GM12801 (cell line): ENCODE measurements around the gene POLR2L.

Experiments
- TF ChIP-seq, protein P1 (sequence below): IDR thresholded peaks from one replicate; pipeline ENCODE4 v1.5.1; 2011; ENCODE audit warnings: control low read depth; ENCODE audit not compliant: insufficient read length; ENCODE audit errors: extremely low read depth

POLR2L gene

DNA sequence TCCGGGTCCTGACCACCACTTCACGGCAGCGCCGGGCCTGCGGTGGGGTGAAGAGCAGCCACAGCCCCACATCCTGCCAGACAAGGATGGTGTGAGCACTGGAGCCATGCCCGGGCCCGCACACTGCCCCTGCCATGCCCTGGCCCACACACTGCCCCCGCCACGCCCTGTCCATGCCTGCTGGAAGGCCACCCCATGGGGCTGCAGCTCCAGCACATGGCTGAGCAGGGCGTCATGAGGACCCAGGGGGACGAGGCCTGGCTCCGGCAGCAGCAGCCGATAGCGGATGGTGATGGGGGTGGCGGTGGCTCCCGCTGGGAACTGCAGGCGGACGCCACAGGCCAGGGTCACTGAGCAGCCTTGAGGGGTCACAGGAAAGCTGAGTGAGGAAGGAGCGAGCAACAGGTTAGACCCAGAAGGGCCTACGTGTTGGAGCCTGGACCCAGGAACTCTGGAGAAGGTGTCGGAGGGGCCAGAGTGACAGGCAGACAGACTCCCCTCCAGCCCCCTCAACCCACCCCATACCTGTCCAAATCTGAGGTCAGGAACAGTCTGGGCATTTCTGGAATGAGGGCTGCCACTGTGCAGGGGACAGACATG lies 40.2 kb downstream of the POLR2L start:
- TF ChIP-seq, protein P1, sequence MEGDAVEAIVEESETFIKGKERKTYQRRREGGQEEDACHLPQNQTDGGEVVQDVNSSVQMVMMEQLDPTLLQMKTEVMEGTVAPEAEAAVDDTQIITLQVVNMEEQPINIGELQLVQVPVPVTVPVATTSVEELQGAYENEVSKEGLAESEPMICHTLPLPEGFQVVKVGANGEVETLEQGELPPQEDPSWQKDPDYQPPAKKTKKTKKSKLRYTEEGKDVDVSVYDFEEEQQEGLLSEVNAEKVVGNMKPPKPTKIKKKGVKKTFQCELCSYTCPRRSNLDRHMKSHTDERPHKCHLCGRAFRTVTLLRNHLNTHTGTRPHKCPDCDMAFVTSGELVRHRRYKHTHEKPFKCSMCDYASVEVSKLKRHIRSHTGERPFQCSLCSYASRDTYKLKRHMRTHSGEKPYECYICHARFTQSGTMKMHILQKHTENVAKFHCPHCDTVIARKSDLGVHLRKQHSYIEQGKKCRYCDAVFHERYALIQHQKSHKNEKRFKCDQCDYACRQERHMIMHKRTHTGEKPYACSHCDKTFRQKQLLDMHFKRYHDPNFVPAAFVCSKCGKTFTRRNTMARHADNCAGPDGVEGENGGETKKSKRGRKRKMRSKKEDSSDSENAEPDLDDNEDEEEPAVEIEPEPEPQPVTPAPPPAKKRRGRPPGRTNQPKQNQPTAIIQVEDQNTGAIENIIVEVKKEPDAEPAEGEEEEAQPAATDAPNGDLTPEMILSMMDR, result no peak

DNA sequence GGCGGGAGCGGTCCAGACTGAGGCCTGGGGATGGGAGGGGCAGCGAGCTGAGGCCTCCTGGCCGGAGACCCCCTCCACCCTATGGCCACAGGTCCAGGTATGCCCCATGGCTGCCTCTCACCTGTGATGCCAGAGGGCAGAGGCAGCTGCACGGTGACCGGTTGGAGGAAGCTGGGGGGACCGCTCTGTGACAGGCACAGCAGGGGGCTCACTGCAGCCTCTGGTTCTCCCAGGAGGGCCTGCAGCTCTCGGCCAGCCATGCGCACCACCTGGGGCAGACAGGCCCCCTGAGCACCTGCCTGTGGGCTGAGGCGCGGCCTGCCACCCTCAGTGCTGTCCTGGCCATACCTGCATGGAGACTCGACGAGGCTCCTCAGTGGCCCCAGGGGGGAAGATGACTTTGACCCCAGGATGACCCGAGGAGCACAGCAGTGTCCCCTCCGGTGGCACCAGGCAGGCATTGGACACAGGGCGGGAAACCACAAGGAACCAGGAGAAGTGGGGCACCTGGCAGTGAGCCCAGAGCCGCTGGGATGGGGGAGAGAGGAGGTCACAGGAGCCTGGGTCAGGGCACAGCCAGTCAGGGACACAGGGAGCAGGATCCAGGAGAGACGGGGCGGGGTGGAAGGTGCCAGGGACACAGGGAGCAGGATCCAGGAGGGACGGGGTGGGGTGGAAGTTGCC lies 41.1 kb downstream of the POLR2L start:
- TF ChIP-seq, protein P1, result no peak

DNA sequence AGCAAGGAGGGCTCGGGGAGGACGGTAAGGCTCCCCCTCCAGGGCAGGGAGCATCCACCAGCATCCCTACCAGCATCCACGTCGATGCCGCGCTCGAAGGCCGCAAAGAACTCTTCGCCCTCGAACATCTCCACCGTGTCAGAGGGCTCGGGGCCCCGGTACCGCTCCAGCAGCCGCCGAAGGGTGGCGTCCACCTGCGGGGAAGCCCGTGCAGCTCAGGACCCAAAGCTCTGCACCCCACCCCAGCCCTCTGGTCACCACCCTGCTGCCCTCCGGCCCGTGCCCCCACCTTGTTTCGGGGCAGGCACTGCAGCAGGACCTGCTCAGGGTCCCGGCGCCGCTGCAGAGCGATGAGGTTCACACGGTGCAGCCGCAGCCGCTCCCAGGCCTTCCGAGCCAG lies 41.9 kb downstream of the POLR2L start:
- TF ChIP-seq, protein P1, result no peak

DNA sequence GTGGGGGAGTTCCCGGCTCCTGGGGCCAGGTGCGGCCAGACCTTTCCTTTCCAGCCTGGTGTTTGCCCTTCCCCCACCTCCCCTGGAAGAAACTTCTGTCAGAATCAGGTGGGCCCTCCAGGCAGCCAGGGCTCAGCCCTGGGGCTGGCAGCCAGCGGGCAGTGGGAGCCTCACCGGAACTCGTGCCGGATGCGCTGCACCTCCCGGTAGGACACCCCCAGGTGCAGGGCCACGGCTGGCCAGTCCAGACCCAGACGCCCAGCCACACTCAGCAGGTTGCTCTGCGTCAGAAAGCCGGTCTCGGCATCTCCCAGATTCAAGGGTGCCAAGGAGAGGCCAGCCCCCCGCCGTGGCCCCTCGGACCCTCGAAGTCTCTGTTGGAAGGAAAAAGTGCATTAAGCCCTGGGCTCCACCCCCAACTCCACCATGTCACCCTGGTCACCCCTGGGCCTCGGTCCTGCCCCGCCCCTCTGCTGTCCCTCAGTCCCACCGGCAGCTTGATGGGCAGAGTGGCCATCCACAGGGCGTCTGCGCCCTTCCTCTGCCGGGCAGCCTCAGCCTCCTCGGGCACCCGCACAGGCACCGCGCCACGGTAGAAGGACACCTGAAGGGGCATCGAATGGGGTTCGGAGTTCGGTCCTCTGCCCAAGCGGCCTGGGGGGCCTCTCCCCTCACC lies 42.5 kb downstream of the POLR2L start:
- TF ChIP-seq, protein P1, result no peak

DNA sequence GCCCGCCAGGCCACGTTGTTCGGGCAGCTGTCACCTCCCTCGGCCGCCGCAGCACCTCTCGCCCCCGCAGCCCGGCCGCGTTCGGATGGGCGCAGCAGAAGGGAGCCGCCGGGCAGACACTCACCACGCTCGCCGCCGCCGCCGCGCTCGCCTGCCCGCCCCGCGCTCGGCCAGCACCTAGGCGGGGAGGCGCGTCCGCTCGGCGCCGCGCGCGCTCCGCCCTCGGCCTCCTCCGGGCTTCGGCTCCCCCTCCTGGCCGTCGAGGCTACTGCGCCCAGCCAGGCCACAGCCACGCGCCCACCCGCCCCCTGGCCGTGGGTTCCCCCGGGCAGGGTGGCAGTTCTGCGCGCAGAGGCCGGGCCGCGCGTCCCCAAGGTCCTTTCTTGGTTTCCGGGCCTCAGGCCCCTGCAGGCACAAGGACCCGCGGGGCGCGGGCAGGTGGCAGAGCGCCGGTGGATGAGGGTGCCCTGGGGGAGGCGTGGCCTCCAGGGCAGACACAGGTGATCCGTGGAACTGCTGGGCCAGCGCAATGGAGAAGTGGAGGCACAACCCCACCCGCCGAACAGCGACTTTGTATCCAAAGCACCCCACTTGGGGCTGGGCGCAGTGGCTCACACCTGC lies 44.1 kb downstream of the POLR2L start, which contains the start of gene SLC25A22:
SLC25A22 (minus strand) TSS at position 189 of the 621 bp plus-strand sequence. CDS start 3,275 bp downstream, outside the sequence.
- TF ChIP-seq, protein P1, result no peak

DNA sequence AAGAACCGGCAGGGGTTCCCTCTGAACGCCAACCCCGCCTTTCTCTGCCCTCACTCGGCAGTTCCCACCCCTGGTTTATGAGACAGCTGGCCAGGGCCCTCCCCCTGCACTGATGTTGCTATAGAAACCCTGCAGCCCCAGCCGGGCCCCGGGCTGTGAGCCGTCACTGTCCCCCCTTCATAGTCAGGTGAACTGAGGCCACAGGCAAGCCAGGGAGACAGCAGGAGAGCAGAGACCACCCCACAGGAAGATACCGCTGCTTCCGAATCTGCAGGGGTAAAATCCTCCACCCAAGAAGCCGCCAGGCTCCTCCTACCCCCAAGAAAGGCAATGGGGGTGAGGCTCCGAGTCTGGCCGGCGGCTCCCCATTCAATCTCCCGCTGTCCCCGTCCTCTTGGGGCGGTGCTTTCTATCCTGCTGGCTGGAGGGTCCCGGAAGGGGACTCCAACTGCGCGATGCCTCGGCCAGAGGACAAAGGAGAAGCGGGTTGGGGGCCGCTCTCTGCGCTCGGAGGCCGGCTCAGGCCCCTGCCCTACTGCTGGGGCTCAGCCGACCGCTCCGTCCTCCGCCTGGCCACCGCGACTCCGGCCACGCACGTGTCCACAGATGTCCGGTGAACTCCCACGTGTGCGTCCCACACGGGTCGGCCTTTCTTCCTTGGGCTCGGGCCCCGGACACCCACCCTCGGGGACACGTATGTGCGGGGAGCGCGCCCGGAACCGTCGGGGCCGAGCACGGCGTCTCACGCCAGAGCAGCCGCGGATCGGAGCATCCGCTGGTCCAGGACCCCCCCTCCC lies 44.8 kb downstream of the POLR2L start:
- TF ChIP-seq, protein P1, result no peak
